ENCODE results near the gene VPS13D. TPM values are rescaled to one million over a fixed set of nuclear protein-coding genes. Genes with fewer than 3 reads are reported as not detected.
"Not testable (repeated sequence)": the region's sequence is repeated elsewhere in the genome, so short reads cannot be mapped to it uniquely, and the experiment has no call there.

Gene VPS13D
- total and polyA plus RNA-seq, 2 donors = 27.2 to 59.4 TPM

DNA sequence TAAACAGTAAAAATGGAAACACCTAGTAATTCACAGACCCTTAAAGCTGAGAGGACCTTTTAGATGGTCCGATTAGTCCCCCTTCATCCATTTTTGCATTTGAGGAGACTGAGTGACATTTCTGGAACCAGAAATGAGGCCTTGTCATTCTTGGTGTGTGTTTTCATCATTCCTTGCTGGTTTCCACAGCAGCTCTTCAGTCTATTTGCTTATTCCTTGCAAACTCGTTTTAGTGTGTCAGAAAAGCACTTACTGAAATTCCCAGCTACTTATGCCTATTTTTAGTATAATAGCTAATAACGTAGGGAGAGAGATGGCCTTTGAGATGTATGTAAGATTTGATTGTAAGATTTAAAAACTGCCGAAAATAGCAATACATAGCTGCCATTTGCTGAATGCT, 70.9 kb downstream of the VPS13D start:
- H3K27ac ChIP-seq (ENCODE audit: low read depth) = no peak overlapping the region
- H3K36me3 ChIP-seq (ENCODE audit: insufficient read depth) = peaks cover 8% of the 10 kb centered on the region
- H3K4me1 ChIP-seq (ENCODE audit: insufficient read depth) = no peaks in the 10 kb centered on the region
- no peak for DNase-seq (ENCODE audit: extremely low spot score)
- WGBS = 71% methylated on average over 4 of the region's 4 CpGs
- H3K4me3 ChIP-seq (ENCODE audit: low read depth, low read length) = no peak overlapping the region

DNA sequence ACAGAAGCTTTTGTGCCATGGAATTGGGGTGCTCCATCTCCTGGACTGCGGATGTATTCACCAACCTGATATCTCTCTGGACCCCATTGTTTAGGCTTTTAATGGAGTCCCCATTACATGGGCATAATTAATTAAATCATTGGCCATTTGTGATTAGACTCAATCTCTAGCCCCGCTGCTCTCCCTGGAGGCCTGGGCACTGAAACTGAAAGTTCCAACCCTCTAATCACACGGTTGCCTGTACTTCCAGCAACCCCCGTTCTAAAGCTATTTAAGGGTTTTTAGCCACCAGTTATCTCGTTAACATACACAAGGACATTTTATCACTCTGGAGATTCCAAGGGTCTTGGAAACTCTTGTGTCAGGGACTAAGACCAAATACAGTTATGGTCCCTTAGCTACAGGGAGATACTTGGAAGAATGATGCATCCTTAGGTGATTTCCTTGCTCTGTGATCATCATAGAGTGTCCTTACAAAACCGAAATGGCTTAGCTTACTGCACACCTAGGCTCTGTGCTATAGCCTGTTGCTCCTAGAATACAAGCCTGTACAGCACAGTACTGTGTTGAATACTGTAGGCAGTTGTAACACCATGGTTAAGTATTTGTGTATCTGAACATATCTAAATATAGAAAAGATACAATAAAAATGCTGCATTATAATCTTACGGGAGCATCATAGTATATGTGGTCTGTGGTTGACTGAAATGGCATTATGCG, 71.8 kb downstream of the VPS13D start:
- 68% methylated on average over 8 of the region's 8 CpGs for WGBS
- Histone ChIP-seq H3K27ac (ENCODE audit: low read depth) (no peak overlapping the region), H3K4me1 (ENCODE audit: insufficient read depth) (no peaks in the 10 kb centered on the region), H3K36me3 (ENCODE audit: insufficient read depth) (peaks cover 8% of the 10 kb centered on the region), H3K4me3 (ENCODE audit: low read depth, low read length) (no peak overlapping the region)
- DNase-seq (ENCODE audit: extremely low spot score) = no peak

DNA sequence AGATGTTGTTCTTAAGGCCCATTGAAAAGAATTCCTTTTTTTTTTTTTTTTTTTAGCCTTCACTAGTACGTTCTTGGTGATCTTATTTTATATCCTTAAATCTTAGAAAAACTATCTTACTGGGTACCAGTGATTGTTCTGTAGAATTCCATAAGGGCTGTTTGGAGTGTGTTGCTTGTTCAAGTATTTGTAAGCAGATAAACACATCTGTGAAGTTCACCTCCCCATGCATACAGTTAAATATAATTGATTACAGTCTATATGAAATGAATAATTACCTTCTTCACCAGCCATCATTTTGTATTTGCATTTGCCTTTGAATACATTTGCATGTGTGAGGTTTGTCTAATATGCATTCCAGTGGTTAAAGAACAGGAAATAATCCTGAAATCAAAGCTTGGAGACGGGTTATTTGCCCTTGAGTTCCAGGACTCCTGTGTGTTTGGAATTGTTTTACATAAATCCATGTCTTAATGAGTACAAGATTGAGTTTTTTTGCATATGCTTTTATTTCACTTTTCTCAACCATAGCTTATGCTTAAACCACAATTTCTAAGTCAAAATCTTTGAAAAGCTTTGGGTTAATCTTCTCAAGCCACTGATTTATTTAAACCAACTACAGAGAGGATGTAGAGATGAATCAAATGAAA, 73.1 kb downstream of the VPS13D start:
- Histone ChIP-seq H3K4me3 (ENCODE audit: low read depth, low read length) (no peak overlapping the region), H3K36me3 (ENCODE audit: insufficient read depth) (peaks cover 8% of the 10 kb centered on the region), H3K4me1 (ENCODE audit: insufficient read depth) (no peaks in the 10 kb centered on the region), H3K27ac (ENCODE audit: low read depth) (no peak overlapping the region)
- 59% methylated on average over 2 of the region's 2 CpGs for WGBS
- no peak for DNase-seq (ENCODE audit: extremely low spot score)

DNA sequence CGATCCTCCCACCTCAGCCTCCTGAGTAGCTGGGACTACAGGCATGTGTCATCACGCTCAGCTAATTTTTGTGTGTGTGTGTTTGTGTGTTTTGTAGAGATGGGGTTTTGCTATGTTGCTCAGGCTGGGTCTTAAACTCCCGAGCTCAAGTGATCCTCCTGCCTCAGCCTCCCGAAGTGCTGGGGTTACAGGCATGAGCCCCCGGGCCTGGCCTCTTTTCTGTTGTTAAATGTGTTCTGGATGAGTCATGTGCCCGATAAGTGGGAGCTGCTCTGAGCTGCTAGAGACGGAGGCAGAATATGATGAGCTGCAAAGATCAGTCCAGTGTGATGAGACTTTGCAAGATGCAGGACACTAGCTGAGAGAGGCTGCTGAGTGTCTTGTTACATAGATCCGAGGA, 75.5 kb downstream of the VPS13D start:
- Histone ChIP-seq H3K4me1 (ENCODE audit: insufficient read depth) (peaks cover 3% of the 10 kb centered on the region), H3K36me3 (ENCODE audit: insufficient read depth) (peaks cover 3% of the 10 kb centered on the region), H3K4me3 (ENCODE audit: low read depth, low read length) (no peak overlapping the region), H3K27ac (ENCODE audit: low read depth) (no peak overlapping the region)
- WGBS = 70% methylated on average over 8 of the region's 8 CpGs
- no peak for DNase-seq (ENCODE audit: extremely low spot score)

DNA sequence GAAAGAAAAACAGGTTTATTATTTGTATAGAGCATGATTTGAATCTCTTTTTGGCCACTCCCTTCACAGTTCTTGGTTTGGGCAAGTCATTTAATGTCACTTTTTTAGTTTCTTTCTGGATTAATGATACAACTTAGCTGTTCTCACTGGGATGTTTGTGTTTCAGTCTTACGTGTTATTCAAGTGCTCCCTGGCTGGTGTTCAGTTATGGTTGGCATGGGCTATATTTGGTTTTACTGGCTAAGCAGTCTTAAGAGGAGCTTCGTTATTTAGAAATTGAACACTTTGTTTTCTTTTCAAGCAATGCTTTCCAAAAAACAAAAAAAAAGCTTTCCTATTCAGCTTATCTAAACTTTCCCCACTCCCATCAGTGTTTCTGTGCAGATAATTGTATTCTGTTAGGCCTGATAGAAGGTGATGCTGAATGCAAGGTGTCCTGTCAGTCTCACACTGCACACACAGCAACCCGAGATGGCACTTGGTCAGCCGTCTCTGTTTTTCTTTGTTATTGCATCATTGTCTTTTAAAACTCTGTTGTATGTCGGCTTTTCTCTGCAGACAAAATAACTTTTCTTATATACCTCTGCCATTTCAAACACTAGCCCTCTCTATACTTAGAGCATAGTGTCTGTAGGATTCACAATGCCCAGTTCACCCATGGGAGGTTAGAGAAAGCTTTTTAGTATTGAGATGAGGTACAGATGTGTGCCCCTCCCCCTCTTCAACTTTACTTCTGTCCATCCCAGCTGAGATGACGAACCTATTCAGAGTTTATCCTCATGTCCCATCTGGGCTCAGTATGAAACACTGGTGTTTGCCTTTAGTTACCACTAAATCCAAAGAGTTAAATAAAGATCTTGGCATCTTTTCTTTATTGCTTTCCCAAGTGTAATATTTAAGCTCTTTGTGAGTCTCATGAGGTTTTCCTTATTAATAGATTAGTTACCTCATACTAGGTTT, 80.2 kb downstream of the VPS13D start:
- peaks cover 8% of the 10 kb centered on the region for H3K36me3 ChIP-seq (ENCODE audit: insufficient read depth)
- peaks cover 3% of the 10 kb centered on the region for H3K4me1 ChIP-seq (ENCODE audit: insufficient read depth)
- WGBS = 22% methylated on average over 6 of the region's 6 CpGs
- no peak overlapping the region for H3K4me3 ChIP-seq (ENCODE audit: low read depth, low read length)
- no peak overlapping the region for H3K27ac ChIP-seq (ENCODE audit: low read depth)
- DNase-seq (ENCODE audit: extremely low spot score) = no peak

DNA sequence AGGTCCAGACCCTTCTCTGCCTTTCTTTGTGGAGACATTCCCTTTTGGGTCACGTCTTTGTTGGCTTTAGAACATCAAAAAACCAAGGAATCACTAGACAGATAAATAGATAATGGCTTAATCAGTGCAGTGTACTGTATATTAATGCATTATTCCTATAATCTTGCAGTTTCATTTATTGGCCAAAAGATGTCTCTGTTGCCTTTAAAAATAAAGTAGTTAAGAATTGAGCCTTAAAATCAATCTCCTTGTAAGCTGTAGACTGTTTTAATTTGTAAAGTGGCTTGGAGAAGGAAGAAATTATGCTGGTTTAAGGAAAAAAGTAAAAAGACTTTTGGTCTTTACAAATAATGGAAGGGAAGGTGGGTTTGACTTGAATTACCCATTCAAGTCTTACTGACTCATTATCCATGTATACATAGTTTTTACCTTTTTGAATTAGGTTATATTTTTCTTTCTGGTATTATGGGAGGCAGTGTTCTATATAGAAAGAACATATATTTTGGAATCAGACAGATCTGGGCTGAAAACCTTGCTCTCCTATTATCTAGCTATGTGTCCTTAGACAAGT, 84.6 kb downstream of the VPS13D start:
- H3K4me3 ChIP-seq (ENCODE audit: low read depth, low read length) = no peak overlapping the region
- no peak overlapping the region for H3K27ac ChIP-seq (ENCODE audit: low read depth)
- peaks cover 3% of the 10 kb centered on the region for H3K4me1 ChIP-seq (ENCODE audit: insufficient read depth)
- peaks cover 6% of the 10 kb centered on the region for H3K36me3 ChIP-seq (ENCODE audit: insufficient read depth)
- no peak for DNase-seq (ENCODE audit: extremely low spot score)
- WGBS = 71% methylated on average over 1 of the region's 1 CpG

DNA sequence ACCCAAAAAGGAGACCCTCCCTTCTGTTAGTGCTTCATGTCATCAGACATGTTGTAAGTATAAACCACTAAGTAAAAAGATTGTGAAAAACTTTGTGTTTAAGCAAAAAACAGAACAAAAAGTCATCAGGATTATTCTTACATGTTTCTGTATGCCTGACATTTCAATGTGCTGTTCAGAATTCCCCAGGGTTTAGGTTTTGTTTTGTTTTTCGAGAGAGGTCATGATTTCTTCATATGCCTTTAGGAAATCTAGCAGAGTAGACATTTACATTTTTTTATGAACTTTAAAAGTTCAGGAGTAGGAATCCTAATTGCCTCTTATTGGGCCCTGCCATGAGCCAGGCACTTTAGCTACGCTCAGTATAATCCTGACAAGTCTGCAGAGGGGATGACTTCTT, 85.3 kb downstream of the VPS13D start:
- 68% methylated on average over 2 of the region's 2 CpGs for WGBS
- Histone ChIP-seq H3K4me1 (ENCODE audit: insufficient read depth) (peaks cover 1% of the 10 kb centered on the region), H3K27ac (ENCODE audit: low read depth) (no peak overlapping the region), H3K36me3 (ENCODE audit: insufficient read depth) (peaks cover 6% of the 10 kb centered on the region), H3K4me3 (ENCODE audit: low read depth, low read length) (no peak overlapping the region)
- DNase-seq (ENCODE audit: extremely low spot score) = no peak

DNA sequence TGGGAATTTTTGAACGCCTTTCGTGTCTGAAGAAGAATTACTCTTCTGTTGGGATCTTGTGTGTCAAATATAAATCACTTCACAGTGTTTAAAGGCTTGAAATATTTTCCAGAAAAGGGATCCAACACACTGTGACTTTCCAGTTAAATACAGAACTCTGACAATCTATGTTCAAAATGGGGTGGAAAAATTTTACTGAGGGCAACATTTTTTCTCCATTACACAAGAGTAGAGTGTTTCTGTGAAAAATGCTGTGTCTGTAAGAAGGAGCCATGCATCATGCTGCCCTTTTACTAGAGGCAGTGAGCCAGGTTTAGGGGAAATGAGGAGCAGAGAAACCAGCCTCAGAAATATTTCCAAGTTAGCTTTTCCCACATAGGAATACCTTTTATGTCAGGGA, 86.5 kb downstream of the VPS13D start:
- WGBS = 54% methylated on average over 2 of the region's 2 CpGs
- Histone ChIP-seq H3K4me3 (ENCODE audit: low read depth, low read length) (no peak overlapping the region), H3K36me3 (ENCODE audit: insufficient read depth) (peaks cover 6% of the 10 kb centered on the region), H3K4me1 (ENCODE audit: insufficient read depth) (no peaks in the 10 kb centered on the region), H3K27ac (ENCODE audit: low read depth) (no peak overlapping the region)
- DNase-seq (ENCODE audit: extremely low spot score) = no peak

DNA sequence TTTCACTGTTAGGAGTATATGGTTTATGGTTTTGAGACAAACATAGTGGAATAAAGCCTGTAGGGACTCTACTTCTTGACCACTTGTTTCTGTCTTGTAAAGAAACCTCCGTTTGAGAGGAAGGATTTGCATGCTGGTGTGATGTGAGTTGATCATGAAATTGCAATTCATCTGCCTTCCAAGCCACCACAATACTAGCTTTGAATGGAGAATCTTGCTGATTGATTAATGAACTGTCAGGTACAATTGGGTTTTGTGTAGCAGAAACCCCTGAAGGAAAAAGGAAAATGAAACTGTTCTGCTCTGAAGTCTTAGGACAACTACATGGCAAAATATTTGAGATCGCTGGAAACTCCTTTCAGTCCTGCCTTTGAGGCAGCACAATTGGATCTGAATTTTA, 90.7 kb downstream of the VPS13D start:
- DNase-seq (ENCODE audit: extremely low spot score) = no peak
- WGBS = 62% methylated on average over 2 of the region's 2 CpGs
- Histone ChIP-seq H3K4me3 (ENCODE audit: low read depth, low read length) (no peak overlapping the region), H3K36me3 (ENCODE audit: insufficient read depth) (peaks cover 7% of the 10 kb centered on the region), H3K27ac (ENCODE audit: low read depth) (no peak overlapping the region), H3K4me1 (ENCODE audit: insufficient read depth) (no peaks in the 10 kb centered on the region)

DNA sequence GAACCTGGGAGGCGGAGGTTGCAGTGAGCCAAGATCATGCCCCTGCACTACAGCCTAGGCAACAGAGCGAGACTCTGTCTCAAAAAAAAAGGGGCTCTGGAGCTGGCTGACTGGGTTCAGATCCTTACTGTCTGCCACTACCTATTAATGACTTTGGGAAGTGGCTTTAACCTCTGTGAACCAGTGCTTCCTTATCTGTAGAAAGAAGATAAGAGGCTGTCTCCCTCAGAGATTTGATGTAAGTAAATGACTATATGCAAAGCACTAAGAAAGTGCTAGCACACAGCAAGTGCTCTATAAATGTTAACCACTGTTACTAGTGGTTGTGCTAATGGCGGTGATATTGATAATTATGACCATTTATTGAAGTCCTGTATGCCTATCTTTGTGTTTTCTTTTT, 94.6 kb downstream of the VPS13D start:
- Histone ChIP-seq H3K4me3 (ENCODE audit: low read depth, low read length) (no peak overlapping the region), H3K4me1 (ENCODE audit: insufficient read depth) (no peaks in the 10 kb centered on the region), H3K36me3 (ENCODE audit: insufficient read depth) (peaks cover 5% of the 10 kb centered on the region), H3K27ac (ENCODE audit: low read depth) (no peak overlapping the region)
- WGBS = 97% methylated on average over 3 of the region's 3 CpGs
- no peak for DNase-seq (ENCODE audit: extremely low spot score)

DNA sequence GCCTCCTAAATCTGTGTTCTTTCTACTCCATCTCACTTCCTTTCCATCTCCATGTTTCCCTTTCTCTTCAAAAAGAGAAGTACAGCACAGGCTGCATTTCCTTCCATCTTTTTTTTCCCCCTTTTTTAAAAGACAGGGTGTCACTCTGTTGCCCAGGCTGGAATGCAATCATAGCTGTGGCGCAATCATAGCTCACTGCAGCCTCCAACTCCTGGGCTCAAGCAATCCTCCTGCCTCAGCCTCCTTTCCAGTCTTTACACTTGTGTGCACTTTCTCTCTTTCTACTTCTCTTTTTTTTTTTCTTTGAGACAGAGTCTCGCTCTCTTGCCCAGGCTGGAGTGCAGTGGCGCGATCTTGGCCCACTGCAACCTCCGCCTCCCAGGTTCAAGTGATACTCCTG, 95.1 kb downstream of the VPS13D start:
- not testable (repeated sequence) for H3K36me3 ChIP-seq (ENCODE audit: insufficient read depth); H3K4me3 ChIP-seq (ENCODE audit: low read depth, low read length); H3K27ac ChIP-seq (ENCODE audit: low read depth); H3K4me1 ChIP-seq (ENCODE audit: insufficient read depth); DNase-seq (ENCODE audit: extremely low spot score)
- WGBS = 97% methylated on average over 5 of the region's 5 CpGs

DNA sequence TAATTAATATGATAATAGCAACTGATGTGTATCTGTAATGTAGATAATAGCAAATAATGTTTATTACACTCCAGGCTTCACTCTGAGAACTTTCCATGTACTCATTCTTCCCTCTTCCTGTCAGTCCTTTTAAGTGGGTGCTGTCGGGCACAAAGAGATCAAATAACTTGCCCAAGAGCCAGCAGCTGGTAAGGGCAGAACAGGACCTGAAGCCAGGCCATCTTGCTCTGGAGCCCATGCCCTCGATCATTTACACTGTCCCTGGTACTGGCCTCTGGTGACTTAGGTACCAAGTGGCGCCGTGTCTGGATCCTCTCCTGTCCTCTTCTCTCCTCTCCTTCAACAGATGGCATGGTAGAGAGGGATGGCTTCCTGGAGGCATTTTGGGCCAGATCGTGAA, 97.2 kb downstream of the VPS13D start:
- Histone ChIP-seq H3K36me3 (ENCODE audit: insufficient read depth) (peaks cover 5% of the 10 kb centered on the region), H3K4me3 (ENCODE audit: low read depth, low read length) (no peak overlapping the region), H3K4me1 (ENCODE audit: insufficient read depth) (no peaks in the 10 kb centered on the region), H3K27ac (ENCODE audit: low read depth) (no peak overlapping the region)
- WGBS = 94% methylated on average over 5 of the region's 5 CpGs
- DNase-seq (ENCODE audit: extremely low spot score) = no peak

DNA sequence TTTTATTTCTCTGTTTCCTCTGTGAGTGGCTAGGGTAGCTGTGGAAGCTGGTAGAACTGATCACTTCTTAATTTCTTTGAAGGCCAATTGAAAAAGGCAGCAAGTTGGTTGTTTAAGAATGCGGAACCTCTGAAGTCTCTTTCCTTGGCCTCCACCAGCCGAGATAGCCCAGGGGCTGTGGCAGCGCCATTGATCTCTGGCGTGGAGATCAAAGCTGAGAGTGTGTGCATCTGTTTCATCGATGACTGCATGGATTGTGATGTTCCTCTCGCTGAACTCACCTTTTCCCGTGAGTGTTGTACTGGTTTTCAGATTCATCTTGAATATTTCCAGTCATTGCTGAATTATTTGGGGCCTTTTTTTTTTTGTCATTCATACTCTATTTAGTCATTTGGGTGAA, 97.7 kb downstream of the VPS13D start:
- peaks cover 5% of the 10 kb centered on the region for H3K36me3 ChIP-seq (ENCODE audit: insufficient read depth)
- DNase-seq (ENCODE audit: extremely low spot score) = no peak
- H3K4me1 ChIP-seq (ENCODE audit: insufficient read depth) = no peaks in the 10 kb centered on the region
- no peak overlapping the region for H3K4me3 ChIP-seq (ENCODE audit: low read depth, low read length)
- 95% methylated on average over 7 of the region's 7 CpGs for WGBS
- H3K27ac ChIP-seq (ENCODE audit: low read depth) = no peak overlapping the region
